ENCODE data around the gene OR6C2.
"Not testable (repeated sequence)": the region's sequence is repeated elsewhere in the genome, so short reads cannot be mapped to it uniquely, and the experiment has no call there.

The OR6C2 gene

DNA sequence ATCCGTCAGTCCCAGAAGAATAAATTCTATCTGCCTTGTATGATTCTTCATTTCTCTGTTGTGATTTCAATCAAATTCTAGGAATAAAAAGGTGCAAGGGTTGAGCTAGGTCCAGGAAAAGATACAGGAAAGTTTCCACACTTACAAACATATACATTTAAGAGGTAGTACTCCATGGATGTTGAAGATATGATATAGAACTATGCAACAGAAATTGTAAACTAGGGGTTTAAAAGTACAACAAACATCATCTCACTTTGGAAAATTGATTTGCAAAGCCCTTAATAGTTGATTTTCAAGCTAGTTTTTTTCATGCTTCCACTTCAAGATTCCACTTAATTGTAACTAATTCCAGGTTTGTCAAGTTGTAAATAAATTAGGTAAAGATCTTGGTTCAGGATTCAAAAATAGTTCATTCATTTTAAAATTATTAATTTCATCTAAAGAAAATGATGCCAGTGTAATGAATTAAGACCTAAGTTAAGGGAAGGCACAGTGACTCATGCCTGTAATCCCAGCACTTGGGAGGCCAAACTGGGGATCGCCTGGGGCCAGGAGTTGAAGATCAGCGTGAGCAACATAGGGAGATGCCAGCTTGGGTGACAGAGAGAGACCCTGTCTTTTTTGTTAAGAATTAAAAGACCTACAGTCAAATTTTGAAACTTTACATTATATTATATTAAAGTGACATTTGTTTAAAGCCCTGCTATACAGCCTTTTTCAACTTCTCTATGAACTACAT is 26.4 kb downstream of the OR6C2 start, which contains the start of gene OR6C70:
Gene OR6C70, minus strand, starts transcription at position 51 of the 742 bp plus-strand sequence. Its CDS starts 0 bp downstream, at position 51.
- no peaks in the 10 kb centered on the region for H3F3A ChIP-seq (ENCODE audit: low read depth)
- no peak within 1 kb of the TSS for H2AFZ ChIP-seq (ENCODE audit: low read length)
- no peaks in the 10 kb centered on the region for H4K20me1 ChIP-seq (ENCODE audit: insufficient read depth, low read length, poor library complexity, severe bottlenecking)
- H3K79me2 ChIP-seq (ENCODE audit: insufficient read depth, low read length) = no peaks in the 10 kb centered on the region
- H3K4me1 ChIP-seq (ENCODE audit: insufficient read depth, low read length, poor library complexity, severe bottlenecking) = no peaks in the 10 kb centered on the region
- H3K27me3 ChIP-seq (ENCODE audit: insufficient read depth, low read length, poor library complexity, severe bottlenecking) = no peaks in the 10 kb centered on the region
- H3K4me2 ChIP-seq (ENCODE audit: low read depth, low read length, poor library complexity, severe bottlenecking) = no peak within 1 kb of the TSS
- TF ChIP-seq, protein P1, sequence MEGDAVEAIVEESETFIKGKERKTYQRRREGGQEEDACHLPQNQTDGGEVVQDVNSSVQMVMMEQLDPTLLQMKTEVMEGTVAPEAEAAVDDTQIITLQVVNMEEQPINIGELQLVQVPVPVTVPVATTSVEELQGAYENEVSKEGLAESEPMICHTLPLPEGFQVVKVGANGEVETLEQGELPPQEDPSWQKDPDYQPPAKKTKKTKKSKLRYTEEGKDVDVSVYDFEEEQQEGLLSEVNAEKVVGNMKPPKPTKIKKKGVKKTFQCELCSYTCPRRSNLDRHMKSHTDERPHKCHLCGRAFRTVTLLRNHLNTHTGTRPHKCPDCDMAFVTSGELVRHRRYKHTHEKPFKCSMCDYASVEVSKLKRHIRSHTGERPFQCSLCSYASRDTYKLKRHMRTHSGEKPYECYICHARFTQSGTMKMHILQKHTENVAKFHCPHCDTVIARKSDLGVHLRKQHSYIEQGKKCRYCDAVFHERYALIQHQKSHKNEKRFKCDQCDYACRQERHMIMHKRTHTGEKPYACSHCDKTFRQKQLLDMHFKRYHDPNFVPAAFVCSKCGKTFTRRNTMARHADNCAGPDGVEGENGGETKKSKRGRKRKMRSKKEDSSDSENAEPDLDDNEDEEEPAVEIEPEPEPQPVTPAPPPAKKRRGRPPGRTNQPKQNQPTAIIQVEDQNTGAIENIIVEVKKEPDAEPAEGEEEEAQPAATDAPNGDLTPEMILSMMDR (conservative IDR thresholded peaks at IDR 0.05; ENCODE audit: low read length) = no peak
- TF ChIP-seq EZH2phosphoT487 (IDR thresholded peaks at IDR 0.05; ENCODE audit: borderline replicate concordance) = no peak
- no peaks in the 10 kb centered on the region for H3K9me3 ChIP-seq (ENCODE audit: insufficient read depth, low read depth, low read length)
- no peaks in the 10 kb centered on the region for H3K9me2 ChIP-seq (replicated peaks; ENCODE audit: low read depth, low read length)
- no peak within 1 kb of the TSS for H3K9ac ChIP-seq (ENCODE audit: low read depth, low read length, poor library complexity, severe bottlenecking)
- no peaks in the 10 kb centered on the region for H3K36me3 ChIP-seq (ENCODE audit: insufficient read depth, low read length)
- no peak within 1 kb of the TSS for H3K4me3 ChIP-seq (ENCODE audit: low read length, poor library complexity, severe bottlenecking)

DNA sequence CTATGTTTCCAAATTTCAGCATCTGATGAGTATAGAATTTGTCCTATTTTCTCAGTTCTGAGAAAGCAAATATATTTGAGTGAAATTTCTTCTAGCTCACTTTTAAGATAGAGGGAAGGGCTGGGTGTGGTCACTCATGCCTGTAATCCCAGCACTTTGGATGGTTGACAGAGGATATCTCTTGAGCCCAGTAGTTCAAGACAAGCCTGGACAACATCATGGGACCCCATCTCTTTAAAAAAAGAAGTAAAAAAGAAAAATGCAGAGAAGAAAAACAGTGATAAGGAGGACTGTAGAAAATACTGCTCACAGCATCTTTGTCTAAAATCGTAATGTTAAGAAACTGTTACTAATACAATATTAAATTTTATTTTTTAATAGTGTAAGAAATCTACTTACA is 28.4 kb downstream of the OR6C2 start:
- TF ChIP-seq EZH2phosphoT487 (IDR thresholded peaks at IDR 0.05; ENCODE audit: borderline replicate concordance) = no peak
- TF ChIP-seq, protein P1 (conservative IDR thresholded peaks at IDR 0.05; ENCODE audit: low read length) = no peak
- Histone ChIP-seq H3F3A (ENCODE audit: low read depth) (no peaks in the 10 kb centered on the region), H2AFZ (ENCODE audit: low read length) (no peak overlapping the region), H3K9me3 (ENCODE audit: insufficient read depth, low read depth, low read length) (no peaks in the 10 kb centered on the region), H3K9me2 (replicated peaks; ENCODE audit: low read depth, low read length) (no peaks in the 10 kb centered on the region), H3K4me2 (ENCODE audit: low read depth, low read length, poor library complexity, severe bottlenecking) (no peak overlapping the region), H3K4me1 (ENCODE audit: insufficient read depth, low read length, poor library complexity, severe bottlenecking) (no peaks in the 10 kb centered on the region), H3K79me2 (ENCODE audit: insufficient read depth, low read length) (no peaks in the 10 kb centered on the region), H3K27me3 (ENCODE audit: insufficient read depth, low read length, poor library complexity, severe bottlenecking) (no peaks in the 10 kb centered on the region), H3K4me3 (ENCODE audit: low read length, poor library complexity, severe bottlenecking) (no peak overlapping the region), H4K20me1 (ENCODE audit: insufficient read depth, low read length, poor library complexity, severe bottlenecking) (no peaks in the 10 kb centered on the region), H3K9ac (ENCODE audit: low read depth, low read length, poor library complexity, severe bottlenecking) (no peak overlapping the region), H3K36me3 (ENCODE audit: insufficient read depth, low read length) (no peaks in the 10 kb centered on the region)

DNA sequence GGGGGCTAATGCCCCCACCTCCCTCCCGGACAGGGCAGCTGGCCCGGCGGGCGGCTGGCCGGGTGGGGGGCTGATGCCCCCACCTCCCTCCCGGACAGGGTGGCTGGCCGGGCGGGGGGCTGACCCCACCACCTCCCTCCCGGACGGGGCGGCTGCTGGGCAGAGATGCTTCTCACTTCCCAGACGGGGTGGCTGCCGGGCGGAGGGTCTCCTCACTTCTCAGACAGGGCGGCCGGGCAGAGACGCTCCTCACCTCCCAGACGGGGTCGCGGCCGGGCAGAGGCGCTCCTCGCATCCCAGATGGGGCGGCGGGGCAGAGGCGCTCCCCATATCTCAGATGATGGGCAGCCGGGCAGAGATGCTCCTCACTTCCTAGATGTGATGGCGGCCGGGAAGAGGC is 35.3 kb downstream of the OR6C2 start:
- not testable (repeated sequence) for H3K4me3 ChIP-seq (ENCODE audit: low read length, poor library complexity, severe bottlenecking); H3K9me2 ChIP-seq (replicated peaks; ENCODE audit: low read depth, low read length); H3K9me3 ChIP-seq (ENCODE audit: insufficient read depth, low read depth, low read length); H4K20me1 ChIP-seq (ENCODE audit: insufficient read depth, low read length, poor library complexity, severe bottlenecking); H3K4me2 ChIP-seq (ENCODE audit: low read depth, low read length, poor library complexity, severe bottlenecking); H2AFZ ChIP-seq (ENCODE audit: low read length); H3K27me3 ChIP-seq (ENCODE audit: insufficient read depth, low read length, poor library complexity, severe bottlenecking); H3F3A ChIP-seq (ENCODE audit: low read depth); H3K9ac ChIP-seq (ENCODE audit: low read depth, low read length, poor library complexity, severe bottlenecking); H3K36me3 ChIP-seq (ENCODE audit: insufficient read depth, low read length); H3K4me1 ChIP-seq (ENCODE audit: insufficient read depth, low read length, poor library complexity, severe bottlenecking); H3K79me2 ChIP-seq (ENCODE audit: insufficient read depth, low read length)

DNA sequence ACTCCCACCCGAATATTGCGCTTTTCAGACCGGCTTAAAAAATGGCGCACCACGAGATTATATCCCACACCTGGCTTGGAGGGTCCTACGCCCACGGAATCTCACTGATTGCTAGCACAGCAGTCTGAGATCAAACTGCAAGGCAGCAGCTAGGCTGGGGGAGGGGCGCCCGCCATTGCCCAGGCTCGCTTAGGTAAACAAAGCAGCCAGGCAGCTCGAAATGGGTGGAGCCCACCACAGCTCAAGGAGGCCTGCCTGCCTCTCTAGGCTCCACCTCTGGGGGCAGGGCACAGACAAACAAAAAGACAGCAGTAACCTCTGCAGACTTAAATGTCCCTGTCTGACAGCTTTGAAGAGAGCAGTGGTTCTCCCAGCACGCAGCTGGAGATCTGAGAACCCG is 40.4 kb downstream of the OR6C2 start:
- H3K9me3 ChIP-seq (ENCODE audit: insufficient read depth, low read depth, low read length); H3K36me3 ChIP-seq (ENCODE audit: insufficient read depth, low read length); H2AFZ ChIP-seq (ENCODE audit: low read length); H3K79me2 ChIP-seq (ENCODE audit: insufficient read depth, low read length); H3K27me3 ChIP-seq (ENCODE audit: insufficient read depth, low read length, poor library complexity, severe bottlenecking); H3K4me3 ChIP-seq (ENCODE audit: low read length, poor library complexity, severe bottlenecking); H3F3A ChIP-seq (ENCODE audit: low read depth); H3K9ac ChIP-seq (ENCODE audit: low read depth, low read length, poor library complexity, severe bottlenecking); H4K20me1 ChIP-seq (ENCODE audit: insufficient read depth, low read length, poor library complexity, severe bottlenecking); H3K4me2 ChIP-seq (ENCODE audit: low read depth, low read length, poor library complexity, severe bottlenecking); H3K9me2 ChIP-seq (replicated peaks; ENCODE audit: low read depth, low read length); H3K4me1 ChIP-seq (ENCODE audit: insufficient read depth, low read length, poor library complexity, severe bottlenecking): not testable (repeated sequence)
